KBM-7 (cell line): Measurements from ENCODE around the gene RGS2.

ENCODE experiments used
- DNase-seq: peaks from one replicate; pipeline ENCODE4 v3.0.0-alpha.2; 2015
- in situ Hi-C: fragments of 300-500 bp; cut with MboI; formaldehyde crosslinking; loops from 2 replicates; pipeline ENCODE4 v1.14.3; 2020; ENCODE audit warnings: low sequenced_read_pairs, low pct_unique_long_range_greater_than_20kb, mixed read lengths

Gene RGS2

GRCh38 chr1:192793983-192794767, 14.7 kb upstream of the RGS2 start:
- in situ Hi-C loops = no loop called here
- DNase-seq = no peak

- in situ Hi-C loops = no loop called here
- no peak for DNase-seq
Measured at GRCh38 chr1:192794768-192795035, 14.1 kb upstream of the RGS2 start.

- in situ Hi-C loops = no loop called here
- peak; percentile 70 for DNase-seq
Measured at GRCh38 chr1:192795916-192796618, 12.8 kb upstream of the RGS2 start.

- no peak for DNase-seq
- in situ Hi-C loops = no loop called here
Measured at GRCh38 chr1:192797143-192797542, 11.7 kb upstream of the RGS2 start.

- in situ Hi-C loops = no loop called here
- peak; percentile 74 for DNase-seq
Measured at GRCh38 chr1:192797891-192798290, 10.9 kb upstream of the RGS2 start.

- in situ Hi-C loops = no loop called here
- DNase-seq = no peak
Measured at GRCh38 chr1:192801451-192801850, 7.4 kb upstream of the RGS2 start.

GRCh38 chr1:192802406-192802805, 6.4 kb upstream of the RGS2 start:
- no peak for DNase-seq
- in situ Hi-C loops = no loop called here

GRCh38 chr1:192803501-192803900, 5.3 kb upstream of the RGS2 start:
- DNase-seq = no peak
- in situ Hi-C loops = no loop called here

- in situ Hi-C loops = no loop called here
- DNase-seq = peak; percentile 93
Measured at GRCh38 chr1:192805832-192806323, 3.0 kb upstream of the RGS2 start.

GRCh38 chr1:192807211-192808162, 1.4 kb upstream of the RGS2 start:
- in situ Hi-C loops = no loop called here
- DNase-seq = no peak

- no peak for DNase-seq
- in situ Hi-C loops = no loop called here
Measured at GRCh38 chr1:192808163-192808517, 699 bp upstream of the RGS2 start.

- in situ Hi-C loops = no loop called here
- no peak for DNase-seq
Measured at GRCh38 chr1:192809307-192810252, 741 bp downstream of the RGS2 start.

- in situ Hi-C loops = no loop called here
Measured at GRCh38 chr1:192810253-192810880, 1.5 kb downstream of the RGS2 start.

GRCh38 chr1:192811006-192811405, 2.2 kb downstream of the RGS2 start:
- in situ Hi-C loops = no loop called here
- DNase-seq = no peak

More at GRCh38 chr1:192810253-192810880, 1.5 kb downstream of the RGS2 start:
- peak; percentile 72 for DNase-seq

GRCh38 chr1:192811594-192812239, 2.9 kb downstream of the RGS2 start:
- in situ Hi-C loops = no loop called here
- DNase-seq = no peak

GRCh38 chr1:192812420-192813209, 3.8 kb downstream of the RGS2 start:
- no peak for DNase-seq
- in situ Hi-C loops = no loop called here

- no peak for DNase-seq
- in situ Hi-C loops = no loop called here
Measured at GRCh38 chr1:192814805-192815204, 6.0 kb downstream of the RGS2 start.
